ENCODE measurements around the gene DBNL.

DNA sequence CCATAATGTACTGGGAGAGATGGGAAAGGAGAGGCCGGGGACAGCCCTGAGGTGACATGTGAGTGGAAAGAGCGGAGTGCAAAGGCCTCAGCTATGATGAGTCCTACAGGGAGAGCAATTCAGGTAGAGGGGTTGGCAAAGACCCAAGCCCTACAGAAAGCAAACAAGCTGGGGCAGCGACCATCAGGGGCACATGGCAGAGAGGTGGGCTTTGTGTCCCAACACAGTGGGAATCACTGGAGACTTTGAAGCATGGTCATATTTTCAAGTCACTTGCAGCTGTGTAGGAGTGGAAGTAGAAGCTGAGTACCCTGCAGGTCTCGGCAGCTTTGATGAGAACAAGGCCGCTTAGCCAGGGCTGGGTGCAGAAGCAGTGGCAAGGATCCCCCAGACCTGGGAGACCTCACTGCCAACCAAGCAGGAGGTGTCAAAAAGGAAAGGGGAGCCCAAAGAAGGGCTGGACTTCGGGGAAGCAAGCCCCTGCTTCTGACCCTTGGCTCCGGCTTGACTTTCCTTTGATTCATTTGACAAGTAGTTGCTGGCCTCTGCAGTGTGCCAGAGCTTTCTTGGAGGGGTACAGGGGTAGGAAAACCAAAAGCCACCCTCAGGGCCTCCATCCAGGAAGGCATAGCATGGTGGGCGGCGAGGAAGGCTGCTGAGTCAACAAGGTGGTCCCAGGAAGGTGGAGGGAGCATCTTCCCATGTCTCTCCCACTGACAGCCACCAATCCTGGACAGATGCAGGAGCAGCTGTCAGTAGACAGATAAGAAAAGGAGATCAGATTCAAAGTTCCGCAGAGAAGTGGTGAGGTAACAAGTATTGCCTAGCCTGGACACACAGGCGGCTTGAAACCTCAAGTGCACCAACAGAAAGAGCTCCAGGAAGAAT is 22.8 kb downstream of the DBNL start:
- TF ChIP-seq YY1 (IDR thresholded peaks at IDR 0.05; ENCODE audit: insufficient read depth, insufficient read length) (no peak), ZNF274 (IDR thresholded peaks at IDR 0.05; ENCODE audit: low read depth, low read length) (no peak)
